SU-DHL-6 (cell line): ENCODE measurements around the gene IRX4.

Experiments used
- H2AFZ ChIP-seq: fragments of 200-600 bp; sonication (generic); 2 replicates; pipeline ENCODE4 v1.6.1; 2014; ENCODE audit warnings: low read depth, mild to moderate bottlenecking, moderate library complexity, mixed read lengths, antibody characterized with exemption, low read length; ENCODE audit not compliant: severe bottlenecking
- H3F3A ChIP-seq: fragments of 200-600 bp; shearing (Covaris generic); 2 replicates; pipeline ENCODE4 v1.6.0; 2016; ENCODE audit warnings: antibody characterized with exemption, mild to moderate bottlenecking; ENCODE audit not compliant: insufficient read depth
- H3K27ac ChIP-seq: fragments of 200-600 bp; sonication (generic); 2 replicates; pipeline ENCODE4 v1.5.1; 2016; ENCODE audit warnings: low read depth, mild to moderate bottlenecking, low read length, moderate library complexity, mixed read lengths
- H3K27me3 ChIP-seq: fragments of 200-600 bp; sonication (generic), shearing (Covaris generic); 2 replicates; pipeline ENCODE4 v1.6.0; 2014; ENCODE audit warnings: mild to moderate bottlenecking, low read length
- H3K36me3 ChIP-seq: fragments of 200-600 bp; sonication (generic); 2 replicates; pipeline ENCODE4 v1.6.1; 2014; ENCODE audit warnings: mild to moderate bottlenecking, low read length, mixed read lengths
- H3K4me2 ChIP-seq: fragments of 300-600, 200-600 bp; shearing (Covaris generic), sonication (generic); 2 replicates; pipeline ENCODE4 v1.6.0; 2014; ENCODE audit warnings: low read length, low read depth, mild to moderate bottlenecking; ENCODE audit not compliant: poor library complexity, severe bottlenecking
- H3K4me3 ChIP-seq: fragments of 200-600 bp; sonication (generic); 2 replicates; pipeline ENCODE4 v1.5.1; 2014; ENCODE audit warnings: antibody characterized with exemption, low read length, mild to moderate bottlenecking, mixed read lengths; ENCODE audit not compliant: insufficient read depth, poor library complexity, severe bottlenecking
- H3K79me2 ChIP-seq: fragments of 200-600 bp; sonication (generic); 2 replicates; pipeline ENCODE4 v1.6.1; 2014; ENCODE audit warnings: mild to moderate bottlenecking, low read length, moderate library complexity; ENCODE audit not compliant: insufficient read depth
- H3K9ac ChIP-seq: fragments of 200-600 bp; sonication (generic); 2 replicates; pipeline ENCODE4 v1.7.0; 2014; ENCODE audit warnings: mild to moderate bottlenecking, low read length
- H3K9me2 ChIP-seq: fragments of 200-600 bp; sonication (generic); replicated peaks from 2 replicates; pipeline ENCODE4 v1.6.1; 2014; ENCODE audit warnings: low read length; ENCODE audit not compliant: insufficient read depth
- H3K9me3 ChIP-seq: fragments of 200-600 bp; sonication (generic); 2 replicates; pipeline ENCODE4 v1.6.1; 2014; ENCODE audit warnings: low read length, mixed read lengths; ENCODE audit not compliant: insufficient read depth
- H4K20me1 ChIP-seq: fragments of 200-600 bp; sonication (generic); 2 replicates; pipeline ENCODE4 v1.6.1; 2014; ENCODE audit warnings: low read depth, mild to moderate bottlenecking, antibody characterized with exemption, low read length, moderate library complexity, mixed read lengths
- EZH2phosphoT487 ChIP-seq: fragments of 200-600 bp; sonication (generic), shearing (Covaris generic); conservative IDR thresholded peaks from 2 replicates; pipeline ENCODE4 v1.6.1; 2018; ENCODE audit warnings: mild to moderate bottlenecking, antibody characterized with exemption, low read length, moderate library complexity, mixed read lengths
- TF ChIP-seq, protein P1 (sequence below): fragments of 200-600 bp; sonication (generic); IDR thresholded peaks from one replicate; pipeline ENCODE4 v1.5.1; 2017; ENCODE audit warnings: antibody characterized with exemption, mild to moderate bottlenecking, low read length, moderate library complexity; ENCODE audit not compliant: insufficient read depth, poor library complexity, severe bottlenecking

Gene IRX4

GRCh38 chr5:1886846-1887587, 4.3 kb upstream of the IRX4 start:
- H3F3A ChIP-seq, result no peaks in the 10 kb centered on the region
- H3K79me2 ChIP-seq, result no peaks in the 10 kb centered on the region
- no peak overlapping the region for H2AFZ ChIP-seq
- no peak overlapping the region for H3K4me3 ChIP-seq
- H3K4me2 ChIP-seq, result no peak overlapping the region
- no peaks in the 10 kb centered on the region for H3K9me2 ChIP-seq
- no peaks in the 10 kb centered on the region for H3K36me3 ChIP-seq
- H3K9ac ChIP-seq, result no peak overlapping the region
- no peaks in the 10 kb centered on the region for H3K27me3 ChIP-seq
- no peak overlapping the region for H3K27ac ChIP-seq
- no peak for TF ChIP-seq EZH2phosphoT487
- TF ChIP-seq, protein P1, sequence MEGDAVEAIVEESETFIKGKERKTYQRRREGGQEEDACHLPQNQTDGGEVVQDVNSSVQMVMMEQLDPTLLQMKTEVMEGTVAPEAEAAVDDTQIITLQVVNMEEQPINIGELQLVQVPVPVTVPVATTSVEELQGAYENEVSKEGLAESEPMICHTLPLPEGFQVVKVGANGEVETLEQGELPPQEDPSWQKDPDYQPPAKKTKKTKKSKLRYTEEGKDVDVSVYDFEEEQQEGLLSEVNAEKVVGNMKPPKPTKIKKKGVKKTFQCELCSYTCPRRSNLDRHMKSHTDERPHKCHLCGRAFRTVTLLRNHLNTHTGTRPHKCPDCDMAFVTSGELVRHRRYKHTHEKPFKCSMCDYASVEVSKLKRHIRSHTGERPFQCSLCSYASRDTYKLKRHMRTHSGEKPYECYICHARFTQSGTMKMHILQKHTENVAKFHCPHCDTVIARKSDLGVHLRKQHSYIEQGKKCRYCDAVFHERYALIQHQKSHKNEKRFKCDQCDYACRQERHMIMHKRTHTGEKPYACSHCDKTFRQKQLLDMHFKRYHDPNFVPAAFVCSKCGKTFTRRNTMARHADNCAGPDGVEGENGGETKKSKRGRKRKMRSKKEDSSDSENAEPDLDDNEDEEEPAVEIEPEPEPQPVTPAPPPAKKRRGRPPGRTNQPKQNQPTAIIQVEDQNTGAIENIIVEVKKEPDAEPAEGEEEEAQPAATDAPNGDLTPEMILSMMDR, result no peak
- H3K9me3 ChIP-seq, result no peaks in the 10 kb centered on the region
- H4K20me1 ChIP-seq, result no peaks in the 10 kb centered on the region

- H3K27me3 ChIP-seq, result no peaks in the 10 kb centered on the region
- no peak overlapping the region for H3K4me3 ChIP-seq
- no peaks in the 10 kb centered on the region for H3K9me3 ChIP-seq
- no peaks in the 10 kb centered on the region for H3K36me3 ChIP-seq
- no peak overlapping the region for H3K27ac ChIP-seq
- H3K4me2 ChIP-seq, result no peak overlapping the region
- no peaks in the 10 kb centered on the region for H3K79me2 ChIP-seq
- no peaks in the 10 kb centered on the region for H3F3A ChIP-seq
- no peaks in the 10 kb centered on the region for H3K9me2 ChIP-seq
- no peaks in the 10 kb centered on the region for H4K20me1 ChIP-seq
- TF ChIP-seq, protein P1, result no peak
- no peak for TF ChIP-seq EZH2phosphoT487
- H2AFZ ChIP-seq, result no peak overlapping the region
- no peak overlapping the region for H3K9ac ChIP-seq
These were observed 3.4 kb upstream of the IRX4 start for GRCh38 chr5:1885868-1886845.

GRCh38 chr5:1885404-1885755, 2.7 kb upstream of the IRX4 start:
- Histone ChIP-seq H2AFZ (no peak overlapping the region), H3K9me3 (no peaks in the 10 kb centered on the region), H4K20me1 (no peaks in the 10 kb centered on the region), H3F3A (no peaks in the 10 kb centered on the region), H3K79me2 (no peaks in the 10 kb centered on the region), H3K36me3 (no peaks in the 10 kb centered on the region), H3K9ac (no peak overlapping the region), H3K4me2 (no peak overlapping the region), H3K4me3 (no peak overlapping the region), H3K9me2 (no peaks in the 10 kb centered on the region), H3K27ac (no peak overlapping the region), H3K27me3 (no peaks in the 10 kb centered on the region)
- TF ChIP-seq, protein P1, result no peak
- TF ChIP-seq EZH2phosphoT487, result no peak
